Nephron progenitor cell (in vitro differentiated cells): ENCODE measurements around the gene TF.

Source experiments
- DNase-seq: peaks from one replicate; pipeline ENCODE4 v3.0.0; 2021
- H3K27ac Mint-ChIP-seq: 2 replicates; pipeline ENCODE4 v1.8.0; 2021; ENCODE audit warnings: mild to moderate bottlenecking, moderate library complexity, mixed read lengths
- H3K27me3 Mint-ChIP-seq: 2 replicates; pipeline ENCODE4 v1.8.0; 2021; ENCODE audit warnings: mild to moderate bottlenecking, low read depth, mixed read lengths; ENCODE audit not compliant: poor library complexity
- H3K36me3 Mint-ChIP-seq: 2 replicates; pipeline ENCODE4 v1.8.0; 2021; ENCODE audit warnings: low read depth, mixed read lengths
- H3K4me1 Mint-ChIP-seq: 2 replicates; pipeline ENCODE4 v1.8.0; 2021; ENCODE audit warnings: mixed read lengths
- H3K4me3 Mint-ChIP-seq: 2 replicates; pipeline ENCODE4 v1.8.0; 2021; ENCODE audit warnings: mild to moderate bottlenecking, moderate library complexity, mixed read lengths
- H3K9me3 Mint-ChIP-seq: 2 replicates; pipeline ENCODE4 v1.8.0; 2021; ENCODE audit warnings: mild to moderate bottlenecking, moderate library complexity, mixed read lengths
- CTCF ChIP-seq: fragments of 200-600 bp; sonication (generic); IDR thresholded peaks from 2 replicates; pipeline ENCODE4 v1.5.0; 2021; ENCODE audit warnings: antibody characterized with exemption

The TF gene

GRCh38 chr3:133747373-133747772 is 1.2 kb downstream of the TF start:
- TF ChIP-seq CTCF = no peak
- DNase-seq = no peak
- no peaks in the 10 kb centered on the region for H3K36me3 Mint-ChIP-seq
- H3K27me3 Mint-ChIP-seq = peaks cover 6% of the 10 kb centered on the region
- peaks cover 21% of the 10 kb centered on the region for H3K4me1 Mint-ChIP-seq
- no peaks in the 10 kb centered on the region for H3K9me3 Mint-ChIP-seq
- peak overlapping the region; percentile 84 for H3K27ac Mint-ChIP-seq
- no peak overlapping the region for H3K4me3 Mint-ChIP-seq

- Mint-ChIP-seq H3K27ac (no peak overlapping the region), H3K36me3 (no peaks in the 10 kb centered on the region), H3K4me3 (no peak overlapping the region), H3K27me3 (peaks cover 6% of the 10 kb centered on the region), H3K4me1 (peaks cover 14% of the 10 kb centered on the region), H3K9me3 (no peaks in the 10 kb centered on the region)
- DNase-seq = no peak
- no peak for TF ChIP-seq CTCF
Observed at GRCh38 chr3:133747907-133748639, 1.9 kb downstream of the TF start.

GRCh38 chr3:133749427-133750258 is 3.5 kb downstream of the TF start:
- Mint-ChIP-seq H3K36me3 (no peaks in the 10 kb centered on the region), H3K4me1 (peaks cover 4% of the 10 kb centered on the region), H3K9me3 (no peaks in the 10 kb centered on the region), H3K27me3 (peaks cover 7% of the 10 kb centered on the region), H3K27ac (no peak overlapping the region), H3K4me3 (no peak overlapping the region)
- TF ChIP-seq CTCF = no peak
- no peak for DNase-seq

GRCh38 chr3:133750259-133750656 is 4.1 kb downstream of the TF start:
- H3K9me3 Mint-ChIP-seq = no peaks in the 10 kb centered on the region
- H3K4me1 Mint-ChIP-seq = peaks cover 4% of the 10 kb centered on the region
- no peak overlapping the region for H3K4me3 Mint-ChIP-seq
- no peak for TF ChIP-seq CTCF
- H3K36me3 Mint-ChIP-seq = no peaks in the 10 kb centered on the region
- no peak overlapping the region for H3K27ac Mint-ChIP-seq
- DNase-seq = no peak
- H3K27me3 Mint-ChIP-seq = peaks cover 9% of the 10 kb centered on the region

- Mint-ChIP-seq H3K36me3 (no peaks in the 10 kb centered on the region), H3K4me3 (no peak overlapping the region), H3K9me3 (no peaks in the 10 kb centered on the region), H3K27ac (peak overlapping the region; percentile 50), H3K27me3 (peaks cover 12% of the 10 kb centered on the region), H3K4me1 (no peaks in the 10 kb centered on the region)
- DNase-seq = no peak
- TF ChIP-seq CTCF = no peak
Observed at GRCh38 chr3:133753107-133753778, 7.0 kb downstream of the TF start.
